Measurements from ENCODE around the gene GALNT4. TPM values are rescaled to one million over a fixed set of nuclear protein-coding genes. Genes with fewer than 3 reads are reported as not detected.

The GALNT4 gene
- total RNA-seq, 1 experiment from 2014 or later = 70.9 TPM

GRCh38 chr12:89493670-89494302 lies 30.8 kb downstream of the GALNT4 start:
- DNase-seq = no peak
- H3K27me3 Mint-ChIP-seq (ENCODE audit: unreplicated experiment) = no peaks in the 10 kb centered on the region
- H3K36me3 Mint-ChIP-seq (ENCODE audit: insufficient read depth, unreplicated experiment) = peaks cover 27% of the 10 kb centered on the region
- H3K4me1 Mint-ChIP-seq (ENCODE audit: low read depth, unreplicated experiment) = peaks cover 57% of the 10 kb centered on the region
- TF ChIP-seq, protein P1, sequence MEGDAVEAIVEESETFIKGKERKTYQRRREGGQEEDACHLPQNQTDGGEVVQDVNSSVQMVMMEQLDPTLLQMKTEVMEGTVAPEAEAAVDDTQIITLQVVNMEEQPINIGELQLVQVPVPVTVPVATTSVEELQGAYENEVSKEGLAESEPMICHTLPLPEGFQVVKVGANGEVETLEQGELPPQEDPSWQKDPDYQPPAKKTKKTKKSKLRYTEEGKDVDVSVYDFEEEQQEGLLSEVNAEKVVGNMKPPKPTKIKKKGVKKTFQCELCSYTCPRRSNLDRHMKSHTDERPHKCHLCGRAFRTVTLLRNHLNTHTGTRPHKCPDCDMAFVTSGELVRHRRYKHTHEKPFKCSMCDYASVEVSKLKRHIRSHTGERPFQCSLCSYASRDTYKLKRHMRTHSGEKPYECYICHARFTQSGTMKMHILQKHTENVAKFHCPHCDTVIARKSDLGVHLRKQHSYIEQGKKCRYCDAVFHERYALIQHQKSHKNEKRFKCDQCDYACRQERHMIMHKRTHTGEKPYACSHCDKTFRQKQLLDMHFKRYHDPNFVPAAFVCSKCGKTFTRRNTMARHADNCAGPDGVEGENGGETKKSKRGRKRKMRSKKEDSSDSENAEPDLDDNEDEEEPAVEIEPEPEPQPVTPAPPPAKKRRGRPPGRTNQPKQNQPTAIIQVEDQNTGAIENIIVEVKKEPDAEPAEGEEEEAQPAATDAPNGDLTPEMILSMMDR (IDR thresholded peaks at IDR 0.05; ENCODE audit: unreplicated experiment) = no peak
- intact Hi-C loops (cut with micrococcal nuclease; ENCODE audit: unreplicated experiment) = loop anchor here (2.0 kb wide), 1 partner anchor 19 kb away; no protein-coding TSS in a partner anchor
- no TSS peak for BruUV-seq (replicated peaks)
- H3K4me3 Mint-ChIP-seq (ENCODE audit: low read depth, unreplicated experiment) = no peak overlapping the region
- CTCF ChIA-PET = interaction anchor here (0.7 kb wide), 1 partner anchor 31 kb away, joined by 3 read pairs; the partner anchor contains the start of gene GALNT4
- H3K27ac Mint-ChIP-seq (ENCODE audit: unreplicated experiment) = peak overlapping the region; percentile 73
- no peaks in the 10 kb centered on the region for H3K9me3 Mint-ChIP-seq (ENCODE audit: low read depth, unreplicated experiment)

GRCh38 chr12:89492883-89493282 lies 31.7 kb downstream of the GALNT4 start:
- Mint-ChIP-seq H3K27ac (ENCODE audit: unreplicated experiment) (peak overlapping the region; percentile 73), H3K4me3 (ENCODE audit: low read depth, unreplicated experiment) (peak overlapping the region; percentile 38), H3K27me3 (ENCODE audit: unreplicated experiment) (no peaks in the 10 kb centered on the region), H3K36me3 (ENCODE audit: insufficient read depth, unreplicated experiment) (peaks cover 27% of the 10 kb centered on the region), H3K9me3 (ENCODE audit: low read depth, unreplicated experiment) (no peaks in the 10 kb centered on the region), H3K4me1 (ENCODE audit: low read depth, unreplicated experiment) (peaks cover 56% of the 10 kb centered on the region)
- peak; percentile 35 for DNase-seq
- intact Hi-C loops (cut with micrococcal nuclease; ENCODE audit: unreplicated experiment) = loop anchor here (2.0 kb wide), 1 partner anchor 18 kb away; no protein-coding TSS in a partner anchor
- CTCF ChIA-PET = no interaction called here
- TF ChIP-seq, protein P1 (IDR thresholded peaks at IDR 0.05; ENCODE audit: unreplicated experiment) = no peak
- no TSS peak for BruUV-seq (replicated peaks)

GRCh38 chr12:89490922-89491321 lies 33.7 kb downstream of the GALNT4 start:
- Mint-ChIP-seq H3K27ac (ENCODE audit: unreplicated experiment) (no peak overlapping the region), H3K9me3 (ENCODE audit: low read depth, unreplicated experiment) (no peaks in the 10 kb centered on the region), H3K36me3 (ENCODE audit: insufficient read depth, unreplicated experiment) (peaks cover 13% of the 10 kb centered on the region), H3K4me1 (ENCODE audit: low read depth, unreplicated experiment) (peaks cover 45% of the 10 kb centered on the region), H3K27me3 (ENCODE audit: unreplicated experiment) (no peaks in the 10 kb centered on the region), H3K4me3 (ENCODE audit: low read depth, unreplicated experiment) (no peak overlapping the region)
- intact Hi-C loops (cut with micrococcal nuclease; ENCODE audit: unreplicated experiment) = no loop called here
- CTCF ChIA-PET = no interaction called here
- no peak for DNase-seq
- TF ChIP-seq, protein P1 (IDR thresholded peaks at IDR 0.05; ENCODE audit: unreplicated experiment) = no peak
- no TSS peak for BruUV-seq (replicated peaks)

GRCh38 chr12:89486264-89486663 lies 38.3 kb downstream of the GALNT4 start:
- peaks cover 3% of the 10 kb centered on the region for H3K36me3 Mint-ChIP-seq (ENCODE audit: insufficient read depth, unreplicated experiment)
- intact Hi-C loops (cut with micrococcal nuclease; ENCODE audit: unreplicated experiment) = no loop called here
- H3K9me3 Mint-ChIP-seq (ENCODE audit: low read depth, unreplicated experiment) = no peaks in the 10 kb centered on the region
- no peak overlapping the region for H3K4me3 Mint-ChIP-seq (ENCODE audit: low read depth, unreplicated experiment)
- H3K4me1 Mint-ChIP-seq (ENCODE audit: low read depth, unreplicated experiment) = peaks cover 16% of the 10 kb centered on the region
- DNase-seq = no peak
- TF ChIP-seq, protein P1 (IDR thresholded peaks at IDR 0.05; ENCODE audit: unreplicated experiment) = no peak
- H3K27ac Mint-ChIP-seq (ENCODE audit: unreplicated experiment) = no peak overlapping the region
- no peaks in the 10 kb centered on the region for H3K27me3 Mint-ChIP-seq (ENCODE audit: unreplicated experiment)
- CTCF ChIA-PET = no interaction called here
- no TSS peak for BruUV-seq (replicated peaks)
